NCI-H2227 (cell line): ENCODE results near the gene IGLL5.
A peak's percentile ranks its signal among the peaks of the same experiment; 100 is the strongest.
"Not testable (repeated sequence)": the region's sequence is repeated elsewhere in the genome, so short reads cannot be mapped to it uniquely, and the experiment has no call there.

Experiments used
- DNase-seq: peaks from one replicate; lab custom pipeline; 2025; ENCODE audit not compliant: unreplicated experiment; lab: John Stamatoyannopoulos, UW

Gene IGLL5

GRCh38 chr22:22899342-22900080, 11.9 kb downstream of the IGLL5 start:
- DNase-seq: not testable (repeated sequence)

GRCh38 chr22:22900527-22901205, 13.1 kb downstream of the IGLL5 start:
- DNase-seq: not testable (repeated sequence)

- no peak for DNase-seq
These were observed 14.1 kb downstream of the IGLL5 start for GRCh38 chr22:22901578-22902218.

- no peak for DNase-seq
These were observed 14.8 kb downstream of the IGLL5 start for GRCh38 chr22:22902247-22903001.

DNA sequence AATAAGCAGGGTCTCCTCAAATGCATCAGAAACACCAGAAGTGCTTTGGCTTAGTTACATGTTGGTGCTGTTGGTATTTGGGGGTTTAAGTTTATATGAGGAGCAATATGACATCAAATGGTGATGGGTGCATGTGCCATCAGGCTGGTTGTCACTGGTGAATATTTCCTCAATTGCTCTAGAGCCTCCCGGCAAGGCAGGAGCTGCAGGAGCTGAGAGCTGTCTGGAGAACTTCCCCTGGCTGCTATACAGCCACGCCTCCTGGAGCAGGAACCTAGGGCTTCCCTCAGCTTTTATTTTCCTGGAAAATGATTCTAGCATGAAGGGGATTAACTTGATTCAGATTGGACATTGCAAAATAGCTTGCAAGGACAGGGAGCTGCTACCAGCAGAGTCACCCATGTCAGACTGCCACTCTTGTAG, 15.8 kb downstream of the IGLL5 start:
- DNase-seq: peak; percentile 37

DNA sequence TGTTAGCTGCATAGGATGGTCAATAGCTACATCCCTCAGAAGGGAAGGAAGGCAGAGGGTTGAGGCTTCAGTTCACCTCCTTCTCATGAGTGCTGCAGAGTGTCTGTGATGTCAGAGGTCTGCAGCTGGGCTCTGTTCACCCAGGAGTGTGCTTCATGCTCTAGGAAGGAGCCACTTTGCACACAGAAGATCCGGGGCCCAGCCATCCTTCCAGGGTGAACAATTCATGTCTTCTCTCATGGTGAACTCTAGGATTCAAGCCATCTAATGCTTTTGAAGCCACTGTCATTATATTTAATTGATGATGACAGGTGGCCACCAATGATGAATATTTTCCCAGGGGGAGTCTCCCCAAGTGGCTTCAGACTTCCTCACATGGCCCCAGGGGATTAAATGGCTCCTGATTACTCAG, 16.2 kb downstream of the IGLL5 start:
- not testable (repeated sequence) for DNase-seq

GRCh38 chr22:22904736-22905135, 17.1 kb downstream of the IGLL5 start:
- not testable (repeated sequence) for DNase-seq

DNA sequence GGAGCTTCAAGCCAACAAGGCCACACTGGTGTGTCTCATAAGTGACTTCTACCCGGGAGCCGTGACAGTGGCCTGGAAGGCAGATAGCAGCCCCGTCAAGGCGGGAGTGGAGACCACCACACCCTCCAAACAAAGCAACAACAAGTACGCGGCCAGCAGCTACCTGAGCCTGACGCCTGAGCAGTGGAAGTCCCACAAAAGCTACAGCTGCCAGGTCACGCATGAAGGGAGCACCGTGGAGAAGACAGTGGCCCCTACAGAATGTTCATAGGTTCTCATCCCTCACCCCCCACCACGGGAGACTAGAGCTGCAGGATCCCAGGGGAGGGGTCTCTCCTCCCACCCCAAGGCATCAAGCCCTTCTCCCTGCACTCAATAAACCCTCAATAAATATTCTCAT, 18.8 kb downstream of the IGLL5 start:
- not testable (repeated sequence) for DNase-seq

DNA sequence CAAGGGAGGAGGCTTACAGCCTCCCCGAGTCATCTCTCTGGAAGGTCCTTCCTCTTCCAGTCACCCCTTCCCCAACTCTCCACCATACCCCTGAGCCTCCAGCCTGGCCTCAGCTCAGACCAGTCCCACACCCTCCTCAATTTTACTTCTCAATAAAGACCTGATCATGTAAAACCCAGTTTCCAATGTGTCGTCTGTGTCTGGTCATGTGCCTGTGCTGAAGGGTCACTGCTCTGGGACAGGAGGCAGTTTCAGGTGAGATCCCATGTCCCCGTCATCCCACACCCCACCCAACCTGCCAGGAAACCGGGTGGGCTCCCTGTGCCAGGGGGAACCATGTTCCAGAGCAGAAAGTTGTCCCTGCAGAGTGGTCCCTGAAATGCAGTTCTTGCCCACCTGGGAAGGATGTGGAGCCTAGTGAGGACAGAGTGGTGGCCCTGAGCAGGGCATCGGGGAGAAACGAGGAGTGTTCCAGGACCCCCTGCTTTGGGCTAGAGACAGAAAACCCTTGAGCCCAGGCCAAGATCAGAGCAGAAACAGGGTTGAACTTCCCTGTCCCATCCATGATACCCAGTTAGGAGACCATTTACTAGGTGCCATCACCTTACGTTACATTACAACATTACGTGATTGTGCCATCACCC, 19.4 kb downstream of the IGLL5 start:
- no peak for DNase-seq

GRCh38 chr22:22907551-22908494, 20.2 kb downstream of the IGLL5 start:
- DNase-seq: no peak

DNA sequence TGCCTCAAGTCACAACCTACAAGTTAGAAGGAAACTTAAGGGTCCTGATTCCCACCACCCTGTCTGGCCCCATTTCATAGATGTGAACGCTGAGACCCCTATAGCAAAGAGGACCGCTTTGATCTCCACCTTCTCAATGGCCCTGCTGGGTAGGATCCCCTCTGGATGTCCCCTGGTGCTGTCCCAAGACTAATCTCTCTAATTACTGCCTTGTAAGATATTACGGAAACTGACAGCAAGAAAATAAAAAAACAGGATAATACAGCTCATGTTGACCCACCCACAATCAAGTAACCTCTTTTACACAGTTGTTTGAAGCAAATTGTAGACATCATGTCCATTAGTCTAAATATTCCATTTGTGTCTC, 20.9 kb downstream of the IGLL5 start:
- DNase-seq: no peak

GRCh38 chr22:22908941-22909604, 21.5 kb downstream of the IGLL5 start:
- DNase-seq: no peak

GRCh38 chr22:22909605-22910271, 22.1 kb downstream of the IGLL5 start:
- DNase-seq: no peak

DNA sequence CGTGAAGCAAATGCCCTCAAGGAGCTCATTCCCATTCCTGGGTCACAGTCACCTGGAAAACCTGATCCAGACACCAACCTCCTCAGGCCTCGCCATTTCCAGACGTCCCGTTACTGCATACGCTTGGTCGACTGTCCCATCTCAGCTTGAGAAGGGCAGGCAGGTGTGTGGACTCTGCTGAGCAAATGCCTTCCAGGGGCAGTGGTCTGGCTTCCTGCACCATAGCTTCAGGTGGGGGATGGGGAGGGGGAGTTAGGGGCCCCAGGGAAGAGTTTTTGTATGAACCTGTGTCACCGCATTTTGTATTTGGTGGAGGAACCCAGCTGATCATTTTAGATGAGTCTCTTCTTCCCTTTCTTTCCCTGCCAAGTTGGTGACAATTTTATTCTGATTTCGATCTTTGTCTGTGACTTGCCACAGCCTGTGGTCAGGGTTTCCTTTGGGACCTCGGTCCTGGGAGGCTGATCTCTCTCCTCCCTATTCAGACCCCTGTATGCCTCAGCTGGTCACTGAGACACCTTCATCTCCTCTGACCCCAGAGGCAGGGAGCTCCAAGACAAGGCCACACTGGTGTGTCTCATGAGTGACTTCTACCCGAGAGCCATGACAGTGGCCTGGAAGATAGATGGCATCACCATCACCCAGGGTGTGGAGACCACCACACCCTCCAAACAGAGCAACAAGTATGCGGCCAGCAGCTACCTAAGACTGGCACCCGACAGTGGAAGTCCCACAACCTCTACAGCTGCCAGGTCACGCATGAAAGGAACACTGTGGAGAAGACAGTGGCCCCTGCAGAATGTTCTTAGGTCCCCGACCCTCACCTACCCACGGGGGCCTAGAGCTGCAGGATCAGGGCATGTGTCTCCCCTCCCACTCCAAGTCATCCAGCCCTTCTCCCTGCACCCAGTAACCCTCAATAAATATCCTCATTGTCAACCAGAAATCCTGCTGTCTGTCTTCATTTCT, 22.9 kb downstream of the IGLL5 start:
- DNase-seq: no peak

DNA sequence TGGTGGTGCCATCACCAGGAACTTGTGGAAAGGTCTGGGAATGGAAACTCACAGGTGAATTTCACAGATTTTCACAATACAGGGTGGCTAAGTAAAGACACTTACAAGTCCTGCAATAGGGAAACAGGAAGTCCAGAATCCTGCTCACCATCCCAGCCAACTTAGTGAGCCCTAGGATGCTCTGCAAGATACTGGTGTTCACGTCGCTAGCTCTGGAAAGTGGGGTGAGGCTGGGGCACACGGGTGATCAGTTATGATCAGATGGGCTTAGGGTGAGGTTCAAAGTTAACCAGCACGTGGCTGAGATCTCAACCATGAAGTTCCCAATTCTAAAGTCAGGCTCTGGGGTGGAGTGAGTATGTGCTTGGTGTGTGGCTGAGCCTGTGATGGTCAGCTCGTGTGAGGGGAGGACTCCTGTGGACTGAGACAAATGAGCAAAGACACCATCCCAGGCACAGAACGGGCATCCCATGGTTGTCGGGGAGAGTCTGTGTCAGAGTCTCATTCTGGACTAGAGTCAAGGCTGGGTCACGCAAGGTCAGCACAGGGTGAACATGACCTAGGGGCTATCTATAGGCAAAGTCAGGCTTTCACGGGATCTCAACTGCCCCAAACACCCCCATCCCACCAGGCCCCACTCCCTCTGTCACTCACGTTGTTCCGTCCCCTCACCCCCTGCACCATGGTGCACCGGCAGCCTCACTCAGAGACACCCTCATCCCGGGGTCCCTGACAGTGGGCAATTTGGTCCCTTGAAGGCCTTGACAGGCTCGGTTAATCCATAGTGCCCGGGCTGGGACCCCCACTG, 23.9 kb downstream of the IGLL5 start:
- no peak for DNase-seq

- DNase-seq: no peak
These were observed 24.7 kb downstream of the IGLL5 start for GRCh38 chr22:22912135-22912987.
